Astrocyte of the spinal cord (primary cell): ENCODE measurements around the gene SMYD3.

Source experiments
- DNase-seq: peaks from one replicate; pipeline ENCODE4 v3.0.0; 2011; ENCODE audit warnings: low read depth, low spot score
- H3K4me3 ChIP-seq: 2 replicates; pipeline ENCODE4 v1.5.1; 2011; ENCODE audit warnings: low read depth, mild to moderate bottlenecking, low read length, moderate library complexity
- CTCF ChIP-seq: IDR thresholded peaks from 2 replicates; pipeline ENCODE4 v1.5.1; 2012; ENCODE audit warnings: low read depth, mild to moderate bottlenecking, low read length, inconsistent platforms
- in situ Hi-C: cut with HindIII; loops from 2 replicates; pipeline ENCODE4 v1.10.0; 2017; ENCODE audit warnings: low sequenced_read_pairs

SMYD3 gene

GRCh38 chr1:246215510-246215903 is 291.6 kb downstream of the SMYD3 start:
- no peak for DNase-seq
- in situ Hi-C loops: no loop called here
- no peak for TF ChIP-seq CTCF
- H3K4me3 ChIP-seq: peak overlapping the region; percentile 4

GRCh38 chr1:246214708-246215509 is 292.2 kb downstream of the SMYD3 start:
- in situ Hi-C loops: no loop called here
- H3K4me3 ChIP-seq: peak overlapping the region; percentile 4
- DNase-seq: peak; percentile 93
- TF ChIP-seq CTCF: no peak

GRCh38 chr1:246213947-246214346 is 293.1 kb downstream of the SMYD3 start:
- DNase-seq: no peak
- TF ChIP-seq CTCF: no peak
- no peak overlapping the region for H3K4me3 ChIP-seq
- in situ Hi-C loops: no loop called here

- DNase-seq: no peak
- in situ Hi-C loops: no loop called here
- no peak overlapping the region for H3K4me3 ChIP-seq
- no peak for TF ChIP-seq CTCF
Measured at GRCh38 chr1:246213502-246213901, 293.6 kb downstream of the SMYD3 start.

GRCh38 chr1:246213036-246213435 is 294.0 kb downstream of the SMYD3 start:
- no peak overlapping the region for H3K4me3 ChIP-seq
- no peak for TF ChIP-seq CTCF
- in situ Hi-C loops: no loop called here
- DNase-seq: no peak

GRCh38 chr1:246212013-246212412 is 295.1 kb downstream of the SMYD3 start:
- H3K4me3 ChIP-seq: no peak overlapping the region
- no peak for DNase-seq
- in situ Hi-C loops: no loop called here
- no peak for TF ChIP-seq CTCF
